ENCODE results near the gene KCTD2.

The KCTD2 gene

DNA sequence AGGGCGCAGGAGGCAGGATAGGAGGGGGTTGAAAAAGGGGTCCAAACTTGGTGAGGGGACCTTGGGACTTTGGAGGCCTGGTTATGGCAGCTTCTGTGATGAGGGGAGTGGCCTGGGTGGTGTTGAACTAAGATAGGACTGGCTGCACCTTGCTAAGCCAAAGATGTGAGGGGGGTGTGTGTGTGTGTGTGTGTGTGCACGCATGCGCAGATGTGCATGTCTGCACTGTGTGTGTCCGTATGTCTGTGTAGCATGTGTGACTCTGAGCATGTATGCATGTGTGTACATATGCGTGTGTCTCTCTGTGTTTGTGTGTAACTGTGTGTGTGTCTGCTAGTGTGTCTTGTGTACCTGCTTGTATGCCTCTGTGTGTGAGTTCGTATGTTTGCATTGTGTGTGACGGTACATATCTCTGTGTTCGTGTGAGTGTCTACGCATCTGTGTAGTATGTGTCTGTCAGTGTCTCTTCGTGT is 44.9 kb downstream of the KCTD2 start:
- DNase-seq (ENCODE audit: low read depth, low spot score): no peak
- TF ChIP-seq, protein P1, sequence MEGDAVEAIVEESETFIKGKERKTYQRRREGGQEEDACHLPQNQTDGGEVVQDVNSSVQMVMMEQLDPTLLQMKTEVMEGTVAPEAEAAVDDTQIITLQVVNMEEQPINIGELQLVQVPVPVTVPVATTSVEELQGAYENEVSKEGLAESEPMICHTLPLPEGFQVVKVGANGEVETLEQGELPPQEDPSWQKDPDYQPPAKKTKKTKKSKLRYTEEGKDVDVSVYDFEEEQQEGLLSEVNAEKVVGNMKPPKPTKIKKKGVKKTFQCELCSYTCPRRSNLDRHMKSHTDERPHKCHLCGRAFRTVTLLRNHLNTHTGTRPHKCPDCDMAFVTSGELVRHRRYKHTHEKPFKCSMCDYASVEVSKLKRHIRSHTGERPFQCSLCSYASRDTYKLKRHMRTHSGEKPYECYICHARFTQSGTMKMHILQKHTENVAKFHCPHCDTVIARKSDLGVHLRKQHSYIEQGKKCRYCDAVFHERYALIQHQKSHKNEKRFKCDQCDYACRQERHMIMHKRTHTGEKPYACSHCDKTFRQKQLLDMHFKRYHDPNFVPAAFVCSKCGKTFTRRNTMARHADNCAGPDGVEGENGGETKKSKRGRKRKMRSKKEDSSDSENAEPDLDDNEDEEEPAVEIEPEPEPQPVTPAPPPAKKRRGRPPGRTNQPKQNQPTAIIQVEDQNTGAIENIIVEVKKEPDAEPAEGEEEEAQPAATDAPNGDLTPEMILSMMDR (IDR thresholded peaks at IDR 0.05; ENCODE audit: low read depth, low read length): no peak
- no peak overlapping the region for H3K4me3 ChIP-seq (ENCODE audit: low read depth, low read length)
- in situ Hi-C loops (cut with HindIII; ENCODE audit: low sequenced_read_pairs): no loop called here

DNA sequence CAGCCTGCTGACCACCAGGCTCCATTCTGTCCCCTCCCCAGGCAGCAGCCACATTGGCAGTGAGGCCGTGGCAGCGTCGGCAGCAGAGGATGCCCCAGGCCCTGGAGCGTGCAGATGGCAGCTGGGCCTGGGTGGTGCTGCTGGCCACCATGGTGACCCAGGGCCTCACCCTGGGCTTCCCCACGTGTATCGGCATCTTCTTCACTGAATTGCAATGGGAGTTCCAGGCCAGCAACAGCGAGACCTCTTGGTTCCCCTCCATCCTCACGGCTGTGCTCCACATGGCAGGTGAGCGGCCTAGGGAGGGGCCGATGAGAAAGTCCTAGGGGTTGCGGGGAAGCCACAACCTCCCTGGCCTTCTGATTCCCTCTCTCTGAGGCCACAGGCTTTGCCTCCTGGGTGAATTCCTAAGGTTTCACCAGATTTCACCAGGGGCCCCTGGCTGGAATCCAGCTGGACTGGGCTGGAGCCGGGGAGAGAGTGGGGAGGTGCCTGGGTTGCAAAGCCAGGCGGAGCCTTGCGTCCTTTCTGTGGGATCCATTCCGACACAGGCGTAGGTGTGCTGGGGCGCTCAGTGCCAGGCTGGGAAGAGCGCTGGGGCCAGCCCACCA is 46.6 kb downstream of the KCTD2 start:
- TF ChIP-seq, protein P1 (IDR thresholded peaks at IDR 0.05; ENCODE audit: low read depth, low read length): no peak
- DNase-seq (ENCODE audit: low read depth, low spot score): no peak
- no peak overlapping the region for H3K4me3 ChIP-seq (ENCODE audit: low read depth, low read length)
- in situ Hi-C loops (cut with HindIII; ENCODE audit: low sequenced_read_pairs): no loop called here

DNA sequence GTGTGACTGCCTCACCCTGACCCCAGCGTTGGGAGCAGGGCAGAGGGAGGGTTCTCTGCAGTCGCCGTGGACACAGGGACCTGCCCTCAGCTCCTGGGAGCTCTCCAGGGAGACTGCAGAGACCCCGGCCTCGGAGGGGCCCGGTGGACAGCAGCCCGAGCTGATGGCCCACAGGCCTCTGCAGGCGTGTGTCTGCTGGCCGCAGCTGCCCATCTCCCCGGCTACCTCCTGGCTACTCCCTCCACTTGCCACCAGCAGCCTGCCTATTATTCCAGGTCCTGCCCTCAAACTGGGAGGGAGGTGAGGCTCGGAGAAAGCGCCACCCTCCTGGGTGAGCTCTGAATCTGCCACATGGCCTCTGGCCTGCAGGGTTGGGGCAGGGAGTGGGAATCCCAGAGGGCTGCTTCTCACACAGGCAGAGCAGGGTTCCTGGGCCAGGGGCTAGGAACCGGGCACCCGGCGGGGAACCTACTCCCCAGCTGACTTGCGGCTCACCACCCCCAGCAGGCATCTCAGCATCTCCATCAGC is 47.9 kb downstream of the KCTD2 start:
- in situ Hi-C loops (cut with HindIII; ENCODE audit: low sequenced_read_pairs): no loop called here
- no peak overlapping the region for H3K4me3 ChIP-seq (ENCODE audit: low read depth, low read length)
- TF ChIP-seq, protein P1 (IDR thresholded peaks at IDR 0.05; ENCODE audit: low read depth, low read length): no peak
- DNase-seq (ENCODE audit: low read depth, low spot score): no peak

DNA sequence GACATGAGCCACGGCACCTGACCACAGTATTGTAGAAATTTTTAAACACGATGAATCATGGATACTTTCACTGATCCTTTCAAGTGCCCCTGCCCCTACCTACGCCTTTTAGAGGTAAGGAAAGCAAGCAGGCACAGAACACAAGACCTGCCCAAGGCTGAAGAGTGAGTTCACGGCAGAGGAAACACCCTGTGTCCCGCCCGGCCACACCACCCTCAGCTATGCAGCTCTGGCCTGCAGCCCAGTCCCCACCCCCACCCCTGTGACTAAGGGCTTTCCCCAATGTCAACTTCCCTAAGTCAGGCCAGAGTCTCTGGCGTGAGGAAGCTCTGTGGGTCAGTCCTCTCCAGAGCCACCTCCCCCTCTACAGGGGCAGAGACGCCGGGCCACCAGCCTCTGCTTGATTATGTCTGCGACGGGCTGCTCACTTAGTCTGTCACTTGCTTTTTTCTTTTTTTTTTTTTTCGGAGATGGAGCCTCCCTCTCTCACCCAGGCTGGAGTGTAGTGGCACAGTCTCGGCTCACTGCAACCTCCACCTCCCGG is 49.1 kb downstream of the KCTD2 start:
- TF ChIP-seq, protein P1 (IDR thresholded peaks at IDR 0.05; ENCODE audit: low read depth, low read length): no peak
- in situ Hi-C loops (cut with HindIII; ENCODE audit: low sequenced_read_pairs): no loop called here
- DNase-seq (ENCODE audit: low read depth, low spot score): peak; percentile 50
- no peak overlapping the region for H3K4me3 ChIP-seq (ENCODE audit: low read depth, low read length)

DNA sequence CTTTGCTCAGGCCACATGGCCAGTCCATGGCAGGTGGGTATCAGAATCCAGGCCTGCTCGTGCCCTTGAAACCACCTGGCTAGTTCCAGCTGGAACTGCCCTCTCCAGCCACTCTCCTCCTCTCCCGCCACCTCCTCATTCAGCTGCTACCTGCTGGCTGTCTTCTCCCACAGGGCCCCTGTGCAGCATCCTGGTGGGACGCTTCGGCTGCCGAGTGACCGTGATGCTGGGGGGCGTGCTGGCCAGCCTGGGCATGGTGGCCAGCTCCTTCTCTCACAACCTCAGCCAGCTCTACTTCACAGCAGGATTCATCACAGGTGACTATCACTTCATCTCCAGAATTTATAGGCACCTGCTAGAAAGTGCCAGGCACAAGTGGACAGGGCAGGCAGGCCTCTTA is 50.8 kb downstream of the KCTD2 start:
- in situ Hi-C loops (cut with HindIII; ENCODE audit: low sequenced_read_pairs): no loop called here
- no peak for DNase-seq (ENCODE audit: low read depth, low spot score)
- TF ChIP-seq, protein P1 (IDR thresholded peaks at IDR 0.05; ENCODE audit: low read depth, low read length): no peak
- H3K4me3 ChIP-seq (ENCODE audit: low read depth, low read length): no peak overlapping the region

DNA sequence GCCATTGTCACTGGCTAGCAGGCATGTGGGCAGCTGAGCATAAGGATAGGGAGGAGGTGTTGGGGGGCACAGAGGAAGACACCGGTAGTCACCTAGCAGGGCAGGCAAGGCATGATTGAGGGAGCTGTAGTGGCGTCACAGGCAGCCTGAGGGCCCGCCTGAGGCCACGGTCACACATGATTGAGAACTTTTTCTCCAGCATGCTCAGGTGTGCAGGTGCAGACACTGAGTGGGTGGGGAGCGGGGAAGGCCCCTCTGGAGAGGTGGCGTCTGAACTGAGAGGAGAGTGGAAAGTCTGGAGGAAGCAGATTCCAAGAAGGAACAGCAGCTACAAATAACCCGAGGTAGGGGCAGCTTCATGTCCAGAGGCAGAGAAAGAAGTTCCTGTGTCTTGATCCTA is 51.8 kb downstream of the KCTD2 start:
- TF ChIP-seq, protein P1 (IDR thresholded peaks at IDR 0.05; ENCODE audit: low read depth, low read length): no peak
- in situ Hi-C loops (cut with HindIII; ENCODE audit: low sequenced_read_pairs): no loop called here
- no peak overlapping the region for H3K4me3 ChIP-seq (ENCODE audit: low read depth, low read length)
- no peak for DNase-seq (ENCODE audit: low read depth, low spot score)

Data from astrocyte of the spinal cord (primary cell).